ENCODE results near the gene TSFM. TPM values are rescaled to one million over a fixed set of nuclear protein-coding genes. Genes with fewer than 3 reads are reported as not detected.

Gene TSFM
- total and polyA plus RNA-seq, 2 of the 13 experiments (the other 11 are each of a cell fraction or from before 2014, with no cell fraction given), result 29.8 to 68.3 TPM

GRCh38 chr12:57751788-57752667 is 30.6 kb upstream of the TSFM start, which contains the start of gene CDK4 (continued):
- TF ChIP-seq MXI1 (IDR thresholded peaks at IDR 0.05; ENCODE audit: borderline replicate concordance, low read depth, low read length) (peak; percentile 97; the same call in 2 of the 3 replicates), TOPORS (CRISPR knock-in tag; IDR thresholded peaks at IDR 0.05) (peak; percentile 50; the same call in 1 of the 2 replicates), ZNF331 (CRISPR knock-in tag; IDR thresholded peaks at IDR 0.05) (peak; percentile 81), ATF3 (CRISPR knock-in tag; IDR thresholded peaks at IDR 0.05) (peak; percentile 8; the same call in 1 of the 2 replicates), MTA3 (CRISPR knock-in tag; IDR thresholded peaks at IDR 0.05) (no peak), POLR2A (IDR thresholded peaks at IDR 0.05; ENCODE audit: insufficient read depth in 1 of 2, low read depth in 2 of 2, low read length in 2 of 2) (peak; percentile 75 to 80), SMARCE1 (IDR thresholded peaks at IDR 0.05; ENCODE audit: borderline replicate concordance) (no peak), SAFB2 (CRISPR knock-in tag; IDR thresholded peaks at IDR 0.05; ENCODE audit: borderline replicate concordance, low read depth) (peak; percentile 89; the same call in 1 of the 2 replicates), ZNF547 (CRISPR knock-in tag; IDR thresholded peaks at IDR 0.05) (peak; percentile 97), PLSCR1 (CRISPR knock-in tag; IDR thresholded peaks at IDR 0.05; ENCODE audit: borderline replicate concordance) (peak; percentile 75; the same call in 1 of the 2 replicates), POGZ (CRISPR knock-in tag; IDR thresholded peaks at IDR 0.05) (peak; percentile 73; the same call in 1 of the 2 replicates), ZNF124 (CRISPR knock-in tag; IDR thresholded peaks at IDR 0.05) (0 out of 2 replicates have a peak, but pooled peaks have one; percentile 51), SNAI1 (CRISPR knock-in tag; IDR thresholded peaks at IDR 0.05; ENCODE audit: borderline replicate concordance) (no peak), CSRNP1 (CRISPR knock-in tag; IDR thresholded peaks at IDR 0.05) (peak; percentile 94), POGK (CRISPR knock-in tag; conservative IDR thresholded peaks at IDR 0.05) (peak; percentile 97)
